Left lung (tissue), 10 donors: ENCODE results near the gene MEST. TPM values are rescaled to one million over a fixed set of nuclear protein-coding genes. Genes with fewer than 3 reads are reported as not detected.
A peak's percentile ranks its signal among the peaks of the same experiment; 100 is the strongest.

Source experiments
- ATAC-seq: fragments of 200-7000 bp; cut with Tn5 transposase; one replicate; pipeline ENCODE4 v1.9.1; 2020; ENCODE audit warnings: moderate library complexity
- DNase-seq, 4 donors: peaks; one replicate each; pipeline ENCODE4 v3.0.0-alpha.2; 2013 to 2020
- H3K27ac ChIP-seq, 2 donors: fragments of 200-600 bp; sonication (generic) in 1 of 2; one replicate each; pipeline versions ENCODE4 v1.5.0 to v1.8.0; 2020 to 2021
- H3K27me3 ChIP-seq, 2 donors: fragments of 200-600 bp; sonication (generic) in 1 of 2; one replicate each; pipeline versions ENCODE4 v1.5.0 to v1.8.0; 2020 to 2021
- H3K36me3 ChIP-seq, 2 donors: fragments of 200-600 bp; sonication (generic) in 1 of 2; one replicate each; pipeline versions ENCODE4 v1.5.0 to v1.8.0; 2020 to 2021
- H3K4me1 ChIP-seq, 2 donors: fragments of 200-600 bp; one replicate each; pipeline ENCODE4 v1.8.0; 2021
- H3K4me3 ChIP-seq, 2 donors: fragments of 200-600 bp; sonication (generic) in 1 of 2; one replicate each; pipeline versions ENCODE4 v1.5.0 to v1.8.0; 2020 to 2021; ENCODE audit warnings: mild to moderate bottlenecking in 1 of 2
- H3K9me3 ChIP-seq, 2 donors: fragments of 200-600 bp; sonication (generic) in 1 of 2; one replicate each; pipeline versions ENCODE4 v1.5.0 to v1.8.0; 2020 to 2021
- CTCF ChIP-seq, 2 donors: fragments of 200-600 bp; sonication (generic) in 1 of 2; IDR thresholded peaks; one replicate each; pipeline versions ENCODE4 v1.5.0 to v1.8.0; 2021; ENCODE audit warnings: antibody characterized with exemption in 2 of 2
- intact Hi-C, 2 donors: fragments of 100-400 bp; cut with DNase I; formaldehyde crosslinking; loops; one replicate each; pipeline versions ENCODE4 v1.11.2 to v1.14.2; 2022
- polyA plus RNA-seq, 6 donors: library from polyadenylated mRNA; unstranded; fragments of 120-200 nt; gene quantifications; one replicate each; pipeline ENCODE4 v1.2.1, GENCODE V29; 2013; ENCODE audit not compliant: insufficient read length in 6 of 6
- total RNA-seq, 2 donors: library from RNA; stranded (reverse); fragmentation: NEBNext Ultra II Directional; extraction: Animal tissue kit (Norgen Biotek cat#: 25700); gene quantifications; one replicate each; pipeline ENCODE4 v1.2.1, GENCODE V29; 2021
- donor health status: DM: no; HTN: yes; CAD: no.
- donor health status: DM: no; HTN: no; CAD: no.

Gene MEST
- total and polyA plus RNA-seq, 8 donors, result 101 to 451 (median 401) TPM

GRCh38 chr7:130492523-130493274 lies 814 bp downstream of the MEST start:
- H3K4me1 ChIP-seq, result peaks cover 0 to 12% of the 10 kb centered on the region in 2 donors
- H3K9me3 ChIP-seq, result no peaks in the 10 kb centered on the region
- peaks cover 0 to under 1% of the 10 kb centered on the region in 2 donors for H3K36me3 ChIP-seq
- intact Hi-C loops, result no loop called here
- H3K4me3 ChIP-seq, result peak overlapping the region; percentile 22 to 31
- H3K27ac ChIP-seq, result no peak overlapping the region
- peaks cover 0 to 57% of the 10 kb centered on the region in 2 donors for H3K27me3 ChIP-seq
- ATAC-seq (no peak), DNase-seq (peak in 1 of 4 donors; percentile 59)
- TF ChIP-seq CTCF (IDR thresholded peaks at IDR 0.05), result no peak

DNA sequence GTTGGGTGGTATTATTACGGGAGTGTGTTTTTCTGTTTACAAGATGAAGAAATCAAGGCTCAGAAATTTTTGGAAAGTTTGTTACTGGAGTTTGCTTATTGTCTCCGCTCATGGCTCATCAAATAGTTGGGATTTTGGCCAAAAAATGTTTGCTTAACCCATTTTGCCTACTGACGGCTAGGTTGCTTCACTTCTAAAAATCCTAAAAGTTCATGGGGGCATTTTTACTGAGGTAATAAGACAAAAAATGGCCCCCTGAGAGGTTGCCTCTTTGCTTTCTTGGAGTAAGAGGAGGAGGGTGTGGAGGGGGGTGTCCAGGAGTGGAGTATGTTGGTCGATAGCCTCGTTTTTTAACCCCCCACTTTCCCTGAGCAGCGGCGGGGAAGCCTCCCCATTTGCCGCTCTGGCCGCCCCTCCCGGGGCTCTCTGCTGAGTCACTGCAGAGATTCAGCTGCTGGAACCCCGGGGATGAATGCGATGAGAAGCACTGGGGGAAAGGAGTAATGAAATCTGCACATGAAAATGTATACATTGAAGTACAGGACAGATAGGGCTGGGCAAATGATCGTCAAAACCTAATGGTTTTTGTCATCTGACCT lies 1.5 kb downstream of the MEST start:
- Histone ChIP-seq H3K27ac (no peak overlapping the region), H3K4me3 (peak overlapping the region; percentile 22 to 31), H3K27me3 (peaks cover 0 to 57% of the 10 kb centered on the region in 2 donors), H3K36me3 (peaks cover 0 to 7% of the 10 kb centered on the region in 2 donors), H3K9me3 (no peaks in the 10 kb centered on the region), H3K4me1 (peaks cover 0 to 12% of the 10 kb centered on the region in 2 donors)
- intact Hi-C loops, result no loop called here
- ATAC-seq (no peak), DNase-seq (peak in 1 of 4 donors; percentile 37)
- TF ChIP-seq CTCF (IDR thresholded peaks at IDR 0.05), result no peak

GRCh38 chr7:130494431-130494858 lies 2.6 kb downstream of the MEST start:
- Histone ChIP-seq H3K4me1 (peaks cover 0 to 12% of the 10 kb centered on the region in 2 donors), H3K36me3 (peaks cover 0 to 12% of the 10 kb centered on the region in 2 donors), H3K27me3 (peaks cover 0 to 54% of the 10 kb centered on the region in 2 donors), H3K27ac (no peak overlapping the region), H3K4me3 (no peak overlapping the region), H3K9me3 (no peaks in the 10 kb centered on the region)
- no peak for TF ChIP-seq CTCF (IDR thresholded peaks at IDR 0.05)
- ATAC-seq (no peak), DNase-seq (no peak)
- intact Hi-C loops, result no loop called here

GRCh38 chr7:130500463-130500862 lies 8.6 kb downstream of the MEST start:
- Histone ChIP-seq H3K4me3 (no peak overlapping the region), H3K27ac (no peak overlapping the region), H3K9me3 (no peaks in the 10 kb centered on the region), H3K4me1 (no peaks in the 10 kb centered on the region), H3K27me3 (no peaks in the 10 kb centered on the region), H3K36me3 (peaks cover 0 to 43% of the 10 kb centered on the region in 2 donors)
- no peak for TF ChIP-seq CTCF (IDR thresholded peaks at IDR 0.05)
- ATAC-seq, result no peak
- intact Hi-C loops, result no loop called here
- DNase-seq, result no peak

- Histone ChIP-seq H3K4me3 (no peak overlapping the region), H3K9me3 (no peaks in the 10 kb centered on the region), H3K27ac (no peak overlapping the region), H3K4me1 (no peaks in the 10 kb centered on the region), H3K27me3 (no peaks in the 10 kb centered on the region), H3K36me3 (peaks cover 0 to 43% of the 10 kb centered on the region in 2 donors)
- TF ChIP-seq CTCF (IDR thresholded peaks at IDR 0.05), result no peak
- no peak for DNase-seq
- ATAC-seq, result no peak
- intact Hi-C loops, result no loop called here
These were observed 9.0 kb downstream of the MEST start for GRCh38 chr7:130500910-130501309.
